Ovary (tissue), 9 donors: Measurements from ENCODE around the gene KIF26B. TPM values are rescaled to one million over a fixed set of nuclear protein-coding genes. Genes with fewer than 3 reads are reported as not detected.

Experiments used
- DNase-seq, 5 donors: peaks; one replicate each; pipeline ENCODE4 v3.0.0-alpha.2; 2019 to 2020
- H3K27ac ChIP-seq, 2 donors: fragments of 200-600 bp; one replicate each; pipeline versions ENCODE4 v1.5.1 to v1.8.0; 2019 to 2022
- H3K27me3 ChIP-seq: fragments of 200-600 bp; one replicate; pipeline ENCODE4 v1.8.0; 2022
- H3K36me3 ChIP-seq: fragments of 200-600 bp; sonication (generic); one replicate; pipeline ENCODE4 v1.5.1; 2019
- H3K4me1 ChIP-seq: one replicate; pipeline ENCODE4 v1.8.1; 2013; ENCODE audit warnings: mild to moderate bottlenecking, moderate library complexity; ENCODE audit not compliant: insufficient read depth
- H3K4me3 ChIP-seq: fragments of 200-600 bp; sonication (generic); one replicate; pipeline ENCODE4 v1.5.1; 2017
- H3K9me3 ChIP-seq, 2 donors: fragments of 200-600 bp in 1 of 2; sonication (generic) in 1 of 2; one replicate each; pipeline versions ENCODE4 v1.5.1 to v1.8.1; 2013 to 2019; ENCODE audit warnings: mild to moderate bottlenecking in 1 of 2, moderate library complexity in 1 of 2
- CTCF ChIP-seq, 3 donors: fragments of 450-650 bp in 2 of 3; fragments of 200-600 bp in 1 of 3; IDR thresholded peaks; one replicate each; pipeline versions ENCODE4 v1.5.1 to v1.8.0; 2016 to 2022; ENCODE audit warnings: antibody characterized with exemption in 3 of 3, mild to moderate bottlenecking in 1 of 3
- EP300 ChIP-seq: sonication (generic); formaldehyde crosslinking; IDR thresholded peaks from one replicate; pipeline ENCODE4 v1.6.1; 2017; ENCODE audit warnings: antibody characterized with exemption
- POLR2A ChIP-seq: fragments of 450-650 bp; IDR thresholded peaks from one replicate; pipeline ENCODE4 v1.6.1; 2017; ENCODE audit warnings: antibody characterized with exemption, mild to moderate bottlenecking, moderate library complexity
- WGBS, 3 donors: extraction: QIAGEN DNeasy Blood & Tissue Kit in 1 of 3; methylation state at CpG; one replicate each; pipeline versions ENCODE4 v1.1.5 to v1.1.7; 2013 to 2017; 5-methylcytosine and 5-hydroxymethylcytosine counted together
- intact Hi-C, 4 donors: fragments of 100-400 bp; cut with DNase I; formaldehyde crosslinking; loops; one replicate each; pipeline versions ENCODE4 v1.11.0 to v1.15.1; 2022 to 2023
- polyA plus RNA-seq, 2 donors: library from polyadenylated mRNA; stranded (reverse); fragments of 200-250 nt in 1 of 2; fragments of 350-450 nt in 1 of 2; fragmentation: Illumina TruSeq in 1 of 2; extraction: RNeasy Lipid Tissue Mini Kit (QIAGEN cat#74804) in 1 of 2; gene quantifications; one replicate each; pipeline ENCODE4 v1.2.3, GENCODE V29; 2013 to 2014
- total RNA-seq, 7 donors: library from RNA; depleted of rRNA in 2 of 7; stranded (reverse); fragments of >200 nt in 2 of 7; fragmentation: NEBNext Ultra II Directional in 3 of 7; extraction: Animal tissue kit (Norgen Biotek cat#: 25700) in 3 of 7; gene quantifications; one replicate each; pipeline versions ENCODE4 v1.1.0 to v1.2.4, GENCODE V29; 2016 to 2023
- donor health status: DM: no; HTN: no; CAD: no; lungs with moderate emphysema.
- donor health status: DM: no; HTN: no; CAD: no.
- donor health status: Bipolar disorder and iron deficiency.
- donor health status: DM: yes; HTN: yes; CAD: no.
- donor health status: DM: no; HTN: no; CAD: no.
- donor health status: DM: yes; HTN: yes; CAD: no.

KIF26B gene
- total and polyA plus RNA-seq, 9 donors, result 0.28 to 4.0 (median 0.54) TPM

GRCh38 chr1:245614476-245614875, 459.7 kb downstream of the KIF26B start:
- intact Hi-C loops, result no loop called here
- Histone ChIP-seq H3K36me3 (no peaks in the 10 kb centered on the region), H3K27me3 (no peaks in the 10 kb centered on the region), H3K4me1 (peaks cover 3% of the 10 kb centered on the region), H3K4me3 (no peak overlapping the region), H3K9me3 (no peaks in the 10 kb centered on the region), H3K27ac (no peak overlapping the region)
- 45 to 57% (median 49%) methylated on average over 13 of the region's 13 CpGs for WGBS, 3 donors
- no peak for DNase-seq
- no peak for TF ChIP-seq CTCF (IDR thresholded peaks at IDR 0.05)
- TF ChIP-seq POLR2A, result no peak
- TF ChIP-seq EP300, result no peak

- intact Hi-C loops, result no loop called here
- WGBS, 3 donors, result 10 to 24% (median 12%) methylated on average over 4 of the region's 4 CpGs
- no peaks in the 10 kb centered on the region for H3K9me3 ChIP-seq
- no peak for DNase-seq
- peaks cover 3% of the 10 kb centered on the region for H3K4me1 ChIP-seq
- H3K27ac ChIP-seq, result peak overlapping the region in 1 of 2 donors; percentile 13
- H3K27me3 ChIP-seq, result no peaks in the 10 kb centered on the region
- TF ChIP-seq CTCF (IDR thresholded peaks at IDR 0.05) (no peak), EP300 (no peak), POLR2A (no peak)
- H3K4me3 ChIP-seq, result no peak overlapping the region
- no peaks in the 10 kb centered on the region for H3K36me3 ChIP-seq
Observed at GRCh38 chr1:245615001-245615400, 460.2 kb downstream of the KIF26B start.

- H3K27ac ChIP-seq, result no peak overlapping the region
- H3K4me1 ChIP-seq, result no peaks in the 10 kb centered on the region
- no peak overlapping the region for H3K4me3 ChIP-seq
- no peaks in the 10 kb centered on the region for H3K9me3 ChIP-seq
- no peak for DNase-seq
- intact Hi-C loops, result no loop called here
- TF ChIP-seq CTCF (IDR thresholded peaks at IDR 0.05), result no peak
- TF ChIP-seq EP300, result no peak
- no peak for TF ChIP-seq POLR2A
- H3K36me3 ChIP-seq, result no peaks in the 10 kb centered on the region
- 90 to 93% (median 91%) methylated on average over 5 of the region's 5 CpGs for WGBS, 3 donors
- no peaks in the 10 kb centered on the region for H3K27me3 ChIP-seq
Observed at GRCh38 chr1:245621589-245621988, 466.8 kb downstream of the KIF26B start.

- DNase-seq, result no peak
Observed at GRCh38 chr1:245622332-245623014, 467.7 kb downstream of the KIF26B start.

More at GRCh38 chr1:245622332-245623014, 467.7 kb downstream of the KIF26B start:
- TF ChIP-seq EP300 (no peak), POLR2A (no peak), CTCF (IDR thresholded peaks at IDR 0.05) (no peak)
- Histone ChIP-seq H3K27ac (no peak overlapping the region), H3K9me3 (no peaks in the 10 kb centered on the region), H3K36me3 (no peaks in the 10 kb centered on the region), H3K4me1 (no peaks in the 10 kb centered on the region), H3K27me3 (no peaks in the 10 kb centered on the region), H3K4me3 (no peak overlapping the region)
- 80 to 85% (median 85%) methylated on average over 18 of the region's 18 CpGs for WGBS, 3 donors
- intact Hi-C loops, result no loop called here
